Adipocyte (in vitro differentiated cells): ENCODE data around the gene HAPSTR1.

Experiments
- DNase-seq: peaks from one replicate; pipeline ENCODE4 v3.0.0-alpha.2; 2015; ENCODE audit warnings: low read depth
- H3K27me3 ChIP-seq: replicated peaks from 2 replicates; pipeline ENCODE4 v1.7.0; 2013; ENCODE audit warnings: mild to moderate bottlenecking, low read length, moderate library complexity; ENCODE audit not compliant: control insufficient read depth, insufficient read depth
- H3K36me3 ChIP-seq: 2 replicates; pipeline ENCODE4 v1.7.0; 2013; ENCODE audit warnings: low read length, mild to moderate bottlenecking, moderate library complexity; ENCODE audit not compliant: control insufficient read depth, insufficient read depth, severe bottlenecking
- H3K4me1 ChIP-seq: 2 replicates; pipeline ENCODE4 v1.7.0; 2013; ENCODE audit warnings: mild to moderate bottlenecking, low read length, moderate library complexity; ENCODE audit not compliant: control insufficient read depth, insufficient read depth
- H3K4me3 ChIP-seq: 2 replicates; pipeline ENCODE4 v1.7.0; 2013; ENCODE audit warnings: mild to moderate bottlenecking, low read length, moderate library complexity
- H3K9ac ChIP-seq: 2 replicates; pipeline ENCODE4 v1.7.0; 2013; ENCODE audit warnings: mild to moderate bottlenecking, low read length, moderate library complexity
- H3K9me3 ChIP-seq: 2 replicates; pipeline ENCODE4 v1.7.0; 2013; ENCODE audit warnings: mild to moderate bottlenecking, low read length, moderate library complexity; ENCODE audit not compliant: control insufficient read depth

The HAPSTR1 gene

DNA sequence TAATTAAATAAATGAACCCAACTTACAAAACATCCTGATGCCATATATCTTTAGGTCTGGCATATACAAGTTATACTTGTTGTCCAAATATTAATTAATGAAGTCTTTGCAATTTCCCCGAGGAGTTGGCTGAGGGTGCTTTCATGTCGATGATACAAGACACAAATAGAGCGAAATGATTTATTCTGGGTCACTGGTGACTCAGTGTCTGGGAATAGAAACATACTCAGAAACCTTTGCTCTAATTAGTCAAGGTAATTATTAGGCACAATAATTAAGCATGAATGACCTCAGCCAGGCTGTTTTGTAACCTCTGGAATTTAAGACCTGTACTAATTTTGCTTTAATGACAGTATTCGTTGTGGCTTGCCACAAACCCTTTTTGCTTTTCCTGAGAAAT is 37.0 kb upstream of the HAPSTR1 start:
- Histone ChIP-seq H3K4me1 (peaks cover 12% of the 10 kb centered on the region), H3K27me3 (no peaks in the 10 kb centered on the region), H3K9me3 (no peaks in the 10 kb centered on the region), H3K9ac (no peak overlapping the region), H3K36me3 (no peaks in the 10 kb centered on the region), H3K4me3 (peak overlapping the region; percentile 12)
- no peak for DNase-seq

DNA sequence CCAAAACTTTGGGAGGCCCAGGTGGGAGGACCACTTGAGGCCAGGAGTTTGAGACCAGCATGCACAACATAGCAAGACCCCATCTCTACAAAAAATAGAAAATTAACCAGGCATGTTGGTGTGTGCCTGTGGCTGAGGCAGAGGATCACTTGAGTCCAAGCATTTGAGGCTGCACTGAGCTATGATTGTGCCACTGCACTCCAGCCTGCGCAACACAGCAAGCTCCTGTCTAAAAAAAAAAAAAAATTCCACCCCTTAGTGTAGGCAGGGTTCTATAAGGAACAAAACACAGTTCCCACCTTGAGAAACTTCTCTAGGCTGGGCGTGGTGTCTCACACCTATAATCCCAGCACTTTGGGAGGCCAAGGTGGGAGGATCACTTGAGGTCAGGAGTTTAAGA is 36.3 kb upstream of the HAPSTR1 start:
- no peak for DNase-seq
- Histone ChIP-seq H3K9ac (no peak overlapping the region), H3K27me3 (no peaks in the 10 kb centered on the region), H3K4me3 (no peak overlapping the region), H3K9me3 (no peaks in the 10 kb centered on the region), H3K4me1 (peaks cover 15% of the 10 kb centered on the region), H3K36me3 (no peaks in the 10 kb centered on the region)

DNA sequence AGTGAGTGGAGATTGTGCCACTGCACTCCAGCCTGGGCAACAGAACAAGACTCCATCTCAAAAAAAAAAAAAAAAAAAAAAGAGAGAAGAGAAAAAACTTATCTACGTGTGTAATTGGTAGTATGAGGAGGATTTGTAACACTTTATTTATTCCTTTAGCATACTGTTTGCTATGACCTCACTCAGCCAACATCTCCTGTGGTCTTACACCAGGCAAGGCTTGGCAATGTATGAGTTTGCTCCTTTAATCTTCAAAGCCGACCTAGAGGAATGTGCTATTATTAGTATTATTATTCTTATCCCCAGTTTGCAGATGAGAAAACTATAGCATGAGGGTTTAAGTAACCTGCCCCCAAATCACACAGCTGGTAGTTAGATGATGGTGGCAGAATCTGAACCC is 35.8 kb upstream of the HAPSTR1 start:
- no peak overlapping the region for H3K9ac ChIP-seq
- H3K36me3 ChIP-seq, result no peaks in the 10 kb centered on the region

DNA sequence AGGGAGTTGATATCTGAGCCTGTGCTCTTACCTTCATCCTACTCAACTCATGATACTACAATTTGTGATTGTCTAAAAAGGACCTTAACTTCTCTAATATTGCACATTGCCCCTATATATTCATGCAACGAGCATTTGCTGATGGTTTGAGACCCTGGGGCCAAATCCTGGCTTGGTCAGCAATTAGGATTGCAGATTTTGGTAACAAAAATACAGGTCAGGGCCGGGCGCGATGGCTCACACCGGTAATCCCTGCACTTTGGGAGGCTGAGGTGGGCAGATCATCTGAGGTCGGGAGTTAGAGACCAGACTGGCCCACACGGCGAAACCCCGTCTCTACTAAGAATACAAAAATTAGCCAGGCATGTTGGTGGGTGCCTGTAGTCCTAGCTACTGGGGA is 35.4 kb upstream of the HAPSTR1 start:
- no peak for DNase-seq
- H3K9me3 ChIP-seq, result no peaks in the 10 kb centered on the region
- H3K36me3 ChIP-seq, result no peaks in the 10 kb centered on the region
- no peak overlapping the region for H3K9ac ChIP-seq
- H3K4me1 ChIP-seq, result peaks cover 24% of the 10 kb centered on the region
- no peak overlapping the region for H3K4me3 ChIP-seq
- no peaks in the 10 kb centered on the region for H3K27me3 ChIP-seq

More for the DNA sequence above, 35.8 kb upstream of the HAPSTR1 start:
- DNase-seq, result no peak
- no peaks in the 10 kb centered on the region for H3K27me3 ChIP-seq
- H3K4me1 ChIP-seq, result peaks cover 20% of the 10 kb centered on the region
- H3K4me3 ChIP-seq, result no peak overlapping the region
- H3K9me3 ChIP-seq, result no peaks in the 10 kb centered on the region

DNA sequence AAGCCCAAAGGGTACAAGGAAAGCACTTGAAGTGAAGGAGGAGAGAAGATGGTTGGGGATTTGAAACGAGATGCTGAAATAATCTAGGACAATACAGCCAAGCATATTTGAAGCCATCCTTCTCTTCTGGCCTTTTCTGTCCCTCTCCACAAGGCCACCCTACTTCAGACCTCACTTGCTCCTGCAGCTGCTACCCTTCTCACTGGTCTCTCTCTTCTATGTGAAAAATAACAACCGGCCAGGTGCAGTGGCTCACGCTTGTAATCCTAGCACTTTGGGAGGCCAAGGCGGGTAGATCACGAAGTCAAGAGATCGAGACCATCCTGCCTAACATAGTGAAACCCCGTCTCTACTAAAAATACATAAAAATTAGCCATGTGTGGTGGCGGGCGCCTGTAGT is 33.2 kb upstream of the HAPSTR1 start:
- peaks cover 29% of the 10 kb centered on the region for H3K4me1 ChIP-seq
- no peaks in the 10 kb centered on the region for H3K36me3 ChIP-seq
- H3K9ac ChIP-seq, result no peak overlapping the region
- H3K9me3 ChIP-seq, result no peaks in the 10 kb centered on the region
- H3K27me3 ChIP-seq, result no peaks in the 10 kb centered on the region
- no peak overlapping the region for H3K4me3 ChIP-seq
- no peak for DNase-seq

DNA sequence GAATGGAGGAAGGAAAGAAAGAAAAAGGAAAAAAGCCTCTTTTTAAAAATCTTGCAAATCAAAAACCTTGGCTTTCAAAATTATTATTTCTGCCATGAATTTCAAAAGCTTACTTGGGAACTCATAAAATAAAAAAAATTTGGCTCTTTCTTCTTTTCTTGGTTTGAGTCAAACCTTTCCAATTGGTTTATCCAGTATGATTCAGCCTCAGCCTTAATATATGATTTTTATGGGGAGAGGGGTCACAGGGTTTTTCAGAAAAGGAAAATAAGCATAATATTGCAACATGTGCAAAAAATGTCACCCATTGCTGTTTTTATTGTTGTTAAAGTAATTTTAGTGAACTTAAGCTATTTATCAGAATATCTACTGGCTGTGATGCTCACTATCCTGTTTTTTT is 31.2 kb upstream of the HAPSTR1 start:
- H3K27me3 ChIP-seq, result no peaks in the 10 kb centered on the region
- no peaks in the 10 kb centered on the region for H3K9me3 ChIP-seq
- no peaks in the 10 kb centered on the region for H3K36me3 ChIP-seq
- H3K4me3 ChIP-seq, result peak overlapping the region; percentile 69
- DNase-seq, result no peak
- peak overlapping the region; percentile 80 for H3K9ac ChIP-seq
- H3K4me1 ChIP-seq, result peaks cover 20% of the 10 kb centered on the region

DNA sequence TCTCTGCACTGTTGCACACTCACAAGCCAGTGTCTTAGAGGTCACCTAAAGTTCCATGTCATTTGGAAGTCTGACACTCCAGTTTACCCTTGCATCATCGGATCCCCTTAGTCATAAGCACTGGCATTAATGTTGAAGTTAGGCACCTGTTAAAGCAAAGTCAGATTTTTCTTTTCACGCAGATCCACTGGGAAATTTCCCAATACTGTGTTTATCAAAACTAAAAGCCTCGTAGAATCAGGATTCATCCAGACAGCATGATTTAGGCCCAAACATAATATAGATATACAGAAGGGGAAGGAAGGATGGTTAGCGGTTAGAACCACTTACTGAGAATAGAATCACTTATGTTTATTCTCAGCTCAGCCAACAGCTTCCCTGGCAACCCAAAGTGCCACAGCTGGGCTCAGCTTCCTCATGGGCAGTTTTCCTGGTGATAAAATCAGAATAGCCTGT is 30.1 kb upstream of the HAPSTR1 start:
- Histone ChIP-seq H3K9me3 (no peaks in the 10 kb centered on the region), H3K9ac (no peak overlapping the region), H3K27me3 (no peaks in the 10 kb centered on the region), H3K4me3 (no peak overlapping the region), H3K4me1 (peaks cover 20% of the 10 kb centered on the region), H3K36me3 (no peaks in the 10 kb centered on the region)
- no peak for DNase-seq

DNA sequence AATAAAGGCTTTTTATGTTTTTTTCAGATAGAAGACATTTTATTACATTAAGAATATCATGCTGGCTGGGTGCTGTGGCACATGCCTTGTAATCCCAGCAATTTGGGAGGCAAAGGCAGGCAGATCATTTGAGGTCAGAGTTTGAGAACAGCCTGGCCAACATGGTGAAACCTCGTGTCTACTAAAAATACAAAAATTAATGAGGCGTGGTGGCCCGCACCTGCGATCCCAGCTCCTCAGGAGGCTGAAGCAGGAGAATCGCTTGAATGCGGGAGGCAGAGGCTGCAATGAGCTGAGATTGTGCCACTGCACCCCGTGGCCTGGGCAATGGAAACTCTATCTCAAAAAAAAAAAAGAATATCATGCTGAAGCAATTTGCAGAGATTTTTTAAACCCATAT is 29.1 kb upstream of the HAPSTR1 start:
- Histone ChIP-seq H3K4me1 (peaks cover 20% of the 10 kb centered on the region), H3K9me3 (no peaks in the 10 kb centered on the region), H3K4me3 (no peak overlapping the region)

DNA sequence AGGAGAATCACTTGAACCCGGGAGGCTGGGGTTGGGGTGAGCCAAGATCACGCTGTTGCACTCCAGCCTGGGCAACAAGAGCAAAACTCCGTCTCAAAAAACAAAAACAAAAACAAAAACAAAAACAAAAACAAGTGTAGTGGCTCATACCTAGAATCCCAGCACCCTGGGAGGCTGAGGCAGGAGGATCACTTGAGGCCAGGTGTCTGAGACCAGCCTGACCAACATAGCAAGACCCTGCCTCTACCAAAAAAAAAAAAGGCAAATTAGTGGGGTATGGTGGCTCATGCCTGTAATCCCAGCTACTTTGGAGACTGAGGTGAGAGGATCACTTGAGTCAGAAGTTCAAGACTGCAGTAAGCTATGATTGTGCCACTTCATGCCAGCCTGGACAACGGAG is 26.4 kb upstream of the HAPSTR1 start:
- H3K4me3 ChIP-seq, result no peak overlapping the region
- peaks cover 4% of the 10 kb centered on the region for H3K9me3 ChIP-seq
- peaks cover 18% of the 10 kb centered on the region for H3K4me1 ChIP-seq
- no peak overlapping the region for H3K9ac ChIP-seq
- H3K36me3 ChIP-seq, result no peaks in the 10 kb centered on the region
- no peak for DNase-seq
- no peaks in the 10 kb centered on the region for H3K27me3 ChIP-seq

More for the DNA sequence above, 29.1 kb upstream of the HAPSTR1 start:
- Histone ChIP-seq H3K36me3 (no peaks in the 10 kb centered on the region), H3K9ac (no peak overlapping the region), H3K27me3 (no peaks in the 10 kb centered on the region)
- DNase-seq, result no peak

DNA sequence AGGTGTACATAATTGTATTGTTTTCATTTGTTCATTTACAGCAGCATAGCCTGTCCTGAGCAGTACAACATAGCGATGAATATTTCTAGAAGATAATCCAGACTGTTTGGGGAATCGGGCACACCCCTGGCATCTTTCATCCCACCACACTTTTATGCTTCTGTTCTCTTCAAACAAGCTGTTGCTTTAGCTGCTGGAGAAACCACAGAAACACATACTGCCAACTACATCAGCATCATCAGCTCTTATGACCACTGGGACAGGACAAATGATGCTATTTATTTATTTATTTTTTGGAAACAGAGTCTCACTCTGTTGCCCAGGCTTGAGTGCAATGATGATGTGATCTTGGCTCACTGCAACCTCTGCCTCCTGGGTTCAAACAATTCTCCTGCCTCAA is 22.6 kb upstream of the HAPSTR1 start:
- Histone ChIP-seq H3K9ac (no peak overlapping the region), H3K36me3 (no peaks in the 10 kb centered on the region), H3K27me3 (no peaks in the 10 kb centered on the region), H3K4me1 (peaks cover 15% of the 10 kb centered on the region), H3K9me3 (peaks cover 4% of the 10 kb centered on the region), H3K4me3 (no peak overlapping the region)
- DNase-seq, result no peak

DNA sequence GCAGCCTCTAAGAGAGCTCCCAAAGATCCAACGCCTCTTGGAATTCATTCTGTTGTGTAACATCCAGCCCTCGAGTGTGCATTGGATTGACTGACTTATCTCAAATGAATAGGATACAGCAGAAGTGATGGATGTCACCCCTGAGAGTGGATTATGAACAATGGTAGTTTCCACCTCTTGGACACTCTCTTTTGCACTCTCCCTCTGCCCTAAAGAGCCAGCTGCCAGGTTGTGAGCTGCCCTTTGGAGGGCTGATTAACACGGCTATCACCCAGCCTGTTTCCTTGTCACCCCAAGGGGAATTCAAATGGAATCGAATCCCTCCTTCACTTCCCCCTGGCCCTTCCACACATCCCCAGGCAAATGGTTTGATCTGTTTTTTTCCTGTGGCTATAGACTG is 21.2 kb upstream of the HAPSTR1 start:
- peaks cover 15% of the 10 kb centered on the region for H3K4me1 ChIP-seq
- H3K9ac ChIP-seq, result no peak overlapping the region
- H3K36me3 ChIP-seq, result no peaks in the 10 kb centered on the region
- peaks cover 4% of the 10 kb centered on the region for H3K9me3 ChIP-seq
- DNase-seq, result no peak
- no peaks in the 10 kb centered on the region for H3K27me3 ChIP-seq
- no peak overlapping the region for H3K4me3 ChIP-seq

DNA sequence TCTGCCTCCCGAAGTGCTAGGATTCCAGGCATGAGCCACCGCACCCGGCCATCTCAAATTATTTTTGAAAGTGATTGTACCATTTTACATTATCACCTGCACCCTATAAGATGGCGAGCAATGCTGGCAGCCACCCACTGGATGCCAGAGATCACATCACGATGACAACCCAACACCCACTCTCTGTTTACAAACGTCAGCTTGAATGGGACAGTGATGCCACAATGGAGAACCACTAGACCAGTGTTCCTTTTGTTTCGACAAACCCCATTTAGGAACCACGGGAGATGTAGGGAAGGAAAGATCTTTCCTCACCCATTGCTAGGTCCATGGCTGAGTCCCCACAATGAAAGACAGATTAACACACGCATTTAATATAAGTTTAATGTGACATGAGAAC is 20.1 kb upstream of the HAPSTR1 start:
- no peak overlapping the region for H3K4me3 ChIP-seq
- H3K27me3 ChIP-seq, result no peaks in the 10 kb centered on the region
- no peak overlapping the region for H3K9ac ChIP-seq
- H3K9me3 ChIP-seq, result peaks cover 4% of the 10 kb centered on the region
- H3K36me3 ChIP-seq, result no peaks in the 10 kb centered on the region
- H3K4me1 ChIP-seq, result peaks cover 19% of the 10 kb centered on the region
- no peak for DNase-seq
